SK-N-MC (cell line): Measurements from ENCODE around the gene DDHD1.
"Not testable (repeated sequence)": the region's sequence is repeated elsewhere in the genome, so short reads cannot be mapped to it uniquely, and the experiment has no call there.

Experiments used
- DNase-seq: peaks from one replicate; pipeline ENCODE4 v3.0.0-alpha.2; 2011; ENCODE audit warnings: low read depth, low spot score
- H3K27ac ChIP-seq: fragments of 200-600 bp; sonication (generic); 2 replicates; pipeline ENCODE4 v1.5.1; 2016; ENCODE audit warnings: mixed run types
- H3K36me3 ChIP-seq: fragments of 200-600 bp; sonication (generic); 2 replicates; pipeline ENCODE4 v1.6.1; 2017; ENCODE audit warnings: antibody characterized with exemption, low read length, mixed read lengths; ENCODE audit not compliant: insufficient read depth
- H3K4me3 ChIP-seq: fragments of 200-600 bp; sonication (generic); 2 replicates; pipeline ENCODE4 v1.5.1; 2016
- H3K9ac ChIP-seq: fragments of 200-600 bp; sonication (generic); 2 replicates; pipeline ENCODE4 v1.8.0; 2017; ENCODE audit warnings: mixed run types, mixed read lengths; ENCODE audit not compliant: insufficient read length
- H3K9me3 ChIP-seq: fragments of 200-600 bp; sonication (generic); 2 replicates; pipeline ENCODE4 v1.6.1; 2017; ENCODE audit warnings: low read depth, mild to moderate bottlenecking, antibody characterized with exemption, low read length, moderate library complexity, mixed read lengths
- EZH2 ChIP-seq: fragments of 200-600 bp; sonication (generic); IDR thresholded peaks from one replicate; pipeline ENCODE4 v1.6.1; 2017; ENCODE audit warnings: antibody characterized with exemption
- FOXP2 ChIP-seq: optimal IDR thresholded peaks from 2 replicates; pipeline ENCODE3; 2011; ENCODE audit warnings: mild to moderate bottlenecking, moderate library complexity; ENCODE audit not compliant: insufficient read depth; ENCODE audit errors: extremely low read length, control extremely low read depth
- POLR2AphosphoS5 ChIP-seq: IDR thresholded peaks from 2 replicates; pipeline ENCODE4 v1.6.1; 2012; ENCODE audit warnings: mild to moderate bottlenecking, low read depth, low read length, borderline replicate concordance

The DDHD1 gene

DNA sequence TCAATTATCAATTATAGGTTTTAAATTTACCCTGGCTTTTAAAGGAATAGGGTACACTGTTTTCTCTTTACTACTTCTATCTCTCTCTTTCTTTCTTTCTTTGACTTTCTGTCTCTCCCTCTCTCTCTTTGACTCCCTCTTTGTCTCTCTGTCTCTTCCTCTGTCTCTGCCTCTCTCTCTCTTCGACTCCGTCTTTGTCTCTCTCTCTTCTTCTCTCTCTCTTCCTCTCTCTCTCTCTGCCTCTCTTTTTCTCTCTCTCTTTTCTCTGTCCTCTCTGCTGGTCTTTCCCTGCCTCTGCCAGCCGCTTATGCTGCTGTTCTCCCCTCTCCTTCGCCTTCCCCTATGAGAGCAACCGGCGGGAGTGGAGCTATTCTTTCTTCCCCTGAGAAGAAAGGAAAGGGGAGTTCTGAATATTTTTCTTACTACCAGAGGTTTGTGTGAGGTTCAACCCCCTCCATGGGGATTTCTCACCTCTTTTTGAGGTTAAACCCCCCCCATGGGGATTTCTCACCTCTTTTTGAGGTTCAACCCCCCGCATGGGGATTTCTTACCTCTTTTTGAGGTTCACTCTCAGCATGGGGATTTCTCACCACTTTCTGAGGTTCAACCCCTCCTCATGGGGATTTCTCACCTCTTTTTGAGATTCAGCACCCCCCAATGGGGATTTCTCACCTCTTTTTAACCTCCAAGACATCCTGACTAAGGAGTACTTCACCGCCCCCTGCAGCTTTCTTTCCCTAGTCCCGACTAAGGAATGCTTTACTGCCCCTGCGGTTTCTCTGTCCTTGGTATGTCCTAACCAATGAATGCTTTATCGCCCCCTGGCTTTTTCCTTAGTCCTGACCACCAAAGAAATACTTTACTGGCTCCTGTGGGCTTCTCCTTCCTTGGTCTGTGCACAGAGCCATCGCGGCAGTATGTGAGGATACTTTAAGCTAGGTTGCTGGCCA, 27.4 kb upstream of the DDHD1 start:
- TF ChIP-seq FOXP2 (no peak), POLR2AphosphoS5 (no peak), EZH2 (no peak)
- no peaks in the 10 kb centered on the region for H3K36me3 ChIP-seq
- no peak for DNase-seq
- H3K27ac ChIP-seq, result no peak overlapping the region
- H3K4me3 ChIP-seq, result no peak overlapping the region
- H3K9ac ChIP-seq, result no peak overlapping the region
- H3K9me3 ChIP-seq, result no peaks in the 10 kb centered on the region

DNA sequence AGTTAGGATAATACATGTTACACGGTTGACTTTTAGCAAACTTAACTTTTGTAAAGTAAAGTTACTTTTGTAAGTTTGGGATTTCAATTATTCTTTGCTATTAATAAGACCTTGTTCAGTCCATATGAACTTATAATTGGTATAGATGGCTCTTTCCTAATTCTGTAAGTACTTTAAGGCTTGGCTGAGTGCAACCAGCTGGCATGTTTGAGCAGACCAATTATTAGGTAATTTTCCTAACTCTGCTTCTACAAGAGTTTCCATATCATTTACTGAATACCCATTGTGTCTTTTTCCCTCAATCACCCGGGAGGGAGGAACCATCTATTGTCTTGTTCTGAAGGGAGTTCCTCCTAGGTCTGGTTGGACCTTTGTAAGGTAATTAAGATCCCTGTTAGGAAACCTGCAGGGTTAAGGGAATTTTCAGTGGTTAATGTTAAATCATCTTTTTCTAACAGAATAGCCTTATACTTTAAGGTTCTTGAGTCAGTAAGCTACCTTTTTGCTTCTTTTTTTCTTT, 26.4 kb upstream of the DDHD1 start:
- not testable (repeated sequence) for H3K27ac ChIP-seq, H3K9me3 ChIP-seq, H3K9ac ChIP-seq, DNase-seq, H3K4me3 ChIP-seq, H3K36me3 ChIP-seq

DNA sequence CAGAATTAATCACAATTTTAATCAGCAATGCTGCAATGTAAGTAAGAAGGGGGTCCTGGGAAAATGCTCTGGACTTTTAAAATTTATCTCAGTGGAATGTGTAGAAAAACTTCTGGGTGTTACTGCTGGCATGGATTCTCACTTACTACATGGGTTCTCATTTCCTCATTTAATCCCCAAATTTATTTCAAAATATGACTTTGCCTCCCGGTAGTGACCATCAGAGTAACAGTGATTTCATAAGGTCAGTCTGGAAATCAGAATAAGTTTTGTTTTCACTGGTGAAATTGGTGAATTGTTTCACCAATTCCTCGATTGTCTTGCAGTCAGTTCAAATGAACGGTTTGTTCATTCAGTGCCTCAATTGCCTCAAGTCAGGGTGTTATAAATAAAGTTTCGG, 22.3 kb upstream of the DDHD1 start:
- H3K9ac ChIP-seq, result no peak overlapping the region
- TF ChIP-seq FOXP2, result no peak
- no peak for TF ChIP-seq POLR2AphosphoS5
- no peak for TF ChIP-seq EZH2

DNA sequence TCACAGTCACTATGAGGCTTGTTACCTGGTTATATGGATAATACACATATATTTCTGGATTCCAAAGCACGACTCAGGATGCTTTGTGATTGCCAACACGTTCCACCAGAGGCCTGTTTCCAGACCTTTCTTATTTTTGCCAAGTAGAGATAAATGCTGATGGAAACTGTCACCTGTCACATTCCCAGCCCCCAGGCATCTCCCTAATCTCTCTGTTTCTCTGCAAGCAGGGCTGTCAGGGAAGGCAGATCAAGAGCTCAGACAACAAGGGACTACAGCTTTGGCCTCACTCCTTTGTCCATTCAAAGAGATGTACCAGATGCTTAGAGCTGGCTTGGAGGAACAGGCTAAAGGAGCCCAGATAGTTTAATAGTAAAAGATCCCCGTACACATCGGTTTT, 21.8 kb upstream of the DDHD1 start:
- H3K36me3 ChIP-seq, result no peaks in the 10 kb centered on the region
- TF ChIP-seq FOXP2 (no peak), EZH2 (no peak), POLR2AphosphoS5 (no peak)
- DNase-seq, result no peak

More for the DNA sequence above, 22.3 kb upstream of the DDHD1 start:
- no peaks in the 10 kb centered on the region for H3K36me3 ChIP-seq
- H3K27ac ChIP-seq, result no peak overlapping the region
- DNase-seq, result no peak
- no peak overlapping the region for H3K4me3 ChIP-seq
- H3K9me3 ChIP-seq, result no peaks in the 10 kb centered on the region

DNA sequence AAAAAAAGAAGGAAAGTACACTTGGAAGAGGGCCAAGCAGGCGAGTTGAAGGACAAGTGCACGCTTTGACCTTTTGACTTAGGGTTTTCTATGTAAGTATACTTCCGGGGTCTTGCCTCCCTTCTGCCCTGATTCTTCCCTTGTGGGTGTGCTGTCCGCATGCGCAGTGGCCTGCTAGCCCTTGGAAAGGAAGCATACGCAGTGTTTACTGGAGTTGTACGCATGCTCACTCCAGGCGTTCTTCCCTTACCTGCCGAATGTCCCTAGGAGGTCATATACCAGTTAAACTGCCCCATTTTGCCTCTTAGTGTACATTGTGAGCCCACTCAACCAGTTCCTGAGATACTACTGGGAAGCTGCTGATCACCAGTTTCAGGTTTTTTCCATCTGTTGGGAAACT, 15.7 kb upstream of the DDHD1 start:
- H3K9ac ChIP-seq, result no peak overlapping the region
- TF ChIP-seq EZH2 (no peak), POLR2AphosphoS5 (no peak), FOXP2 (no peak)
- no peak for DNase-seq

More for the DNA sequence above, 21.8 kb upstream of the DDHD1 start:
- H3K4me3 ChIP-seq, result no peak overlapping the region
- H3K27ac ChIP-seq, result no peak overlapping the region
- H3K9me3 ChIP-seq, result no peaks in the 10 kb centered on the region
- no peak overlapping the region for H3K9ac ChIP-seq

DNA sequence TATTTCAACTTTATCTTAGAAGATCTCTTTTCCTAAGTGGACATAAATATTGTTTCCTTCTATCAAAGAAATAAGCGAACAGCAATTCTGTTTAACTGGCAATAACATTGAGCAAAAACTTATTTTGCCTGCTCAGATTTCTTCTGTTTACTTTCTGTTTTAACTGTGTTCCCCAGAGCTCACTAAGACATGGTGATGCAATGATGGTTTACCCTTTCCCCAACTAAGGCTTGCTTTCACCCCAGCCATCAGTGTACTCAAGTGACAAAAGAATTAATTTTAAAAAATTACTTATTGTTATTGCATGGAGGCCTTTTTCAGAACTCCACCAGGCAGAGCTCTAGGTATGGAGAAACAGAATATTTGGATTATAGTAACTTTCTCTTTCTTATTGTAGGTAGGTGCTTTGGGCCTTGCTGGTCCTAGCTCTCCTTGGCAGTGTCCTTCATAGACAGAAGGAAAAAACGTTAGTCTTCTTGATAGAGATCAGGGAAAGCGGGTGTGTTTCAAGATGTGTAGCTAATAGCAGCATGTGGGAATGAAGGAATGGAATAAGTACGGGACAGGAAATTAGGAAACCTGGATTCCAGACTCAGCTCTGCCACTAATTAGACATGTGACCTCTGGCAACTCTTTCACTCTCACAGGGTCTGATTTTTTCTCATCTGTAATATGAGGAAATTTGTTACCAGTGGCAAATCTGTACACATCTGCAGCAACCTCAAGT, 14.6 kb upstream of the DDHD1 start:
- Histone ChIP-seq H3K9ac (no peak overlapping the region), H3K27ac (peak overlapping the region; percentile 58; the same call in 1 of the 2 replicates), H3K36me3 (no peaks in the 10 kb centered on the region), H3K4me3 (no peak overlapping the region), H3K9me3 (no peaks in the 10 kb centered on the region)
- TF ChIP-seq EZH2, result no peak
- no peak for TF ChIP-seq FOXP2
- TF ChIP-seq POLR2AphosphoS5, result no peak
- DNase-seq, result no peak

More for the DNA sequence above, 15.7 kb upstream of the DDHD1 start:
- Histone ChIP-seq H3K4me3 (no peak overlapping the region), H3K36me3 (no peaks in the 10 kb centered on the region), H3K27ac (no peak overlapping the region), H3K9me3 (no peaks in the 10 kb centered on the region)

DNA sequence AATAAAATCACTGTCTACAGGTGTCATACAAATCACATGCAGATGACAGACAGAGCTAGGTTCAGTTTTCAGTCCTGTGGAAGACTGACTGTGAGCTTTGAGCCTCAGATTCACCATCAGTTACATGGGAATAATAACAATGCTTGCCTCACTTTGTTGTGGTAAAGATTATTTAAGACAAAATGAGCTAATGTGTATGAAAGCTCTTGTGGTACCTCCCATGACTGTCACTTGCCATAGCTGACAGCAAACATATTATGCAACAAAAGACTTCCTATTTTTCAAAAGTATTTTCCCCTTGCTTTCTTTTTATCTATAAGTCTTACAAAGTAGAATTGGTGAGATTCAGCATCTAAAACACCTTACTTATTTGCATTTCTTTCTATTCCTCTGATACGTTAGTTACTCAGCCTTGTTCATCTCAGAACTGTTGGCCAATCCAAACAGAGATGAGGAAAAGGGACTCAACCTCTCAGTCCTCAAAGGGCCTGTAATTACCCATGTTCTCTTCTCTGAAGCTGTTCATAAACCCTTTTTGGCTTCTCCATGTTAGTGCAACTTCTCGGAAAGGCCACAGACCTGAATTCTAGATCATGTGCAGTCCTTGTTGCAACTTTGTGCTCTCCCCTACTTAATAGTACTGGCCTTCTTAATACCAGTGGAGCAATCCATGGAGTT, 8.8 kb upstream of the DDHD1 start:
- no peak for DNase-seq
- no peak overlapping the region for H3K9ac ChIP-seq
- no peak overlapping the region for H3K27ac ChIP-seq
- H3K4me3 ChIP-seq, result no peak overlapping the region
- no peaks in the 10 kb centered on the region for H3K9me3 ChIP-seq
- TF ChIP-seq POLR2AphosphoS5, result no peak
- H3K36me3 ChIP-seq, result no peaks in the 10 kb centered on the region

DNA sequence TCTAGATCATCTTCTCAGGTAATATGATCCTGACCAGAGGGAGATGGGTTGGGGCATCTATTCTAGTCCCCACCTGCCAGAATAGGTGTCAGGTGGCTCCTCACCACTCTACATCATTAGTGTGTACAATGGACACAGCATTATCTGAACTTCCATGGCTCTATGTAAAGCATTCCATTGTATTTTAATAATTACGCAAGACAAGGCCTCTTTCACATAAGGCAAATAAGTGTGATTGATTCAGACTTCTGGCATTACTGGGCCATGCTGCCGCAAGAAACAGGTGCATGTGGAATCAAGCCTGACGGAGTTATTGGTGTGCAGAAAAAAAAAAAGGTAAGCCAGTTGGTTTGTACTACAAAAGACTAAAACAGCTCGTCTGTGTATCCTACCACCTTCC, 3.1 kb upstream of the DDHD1 start:
- no peaks in the 10 kb centered on the region for H3K9me3 ChIP-seq
- TF ChIP-seq EZH2 (no peak), POLR2AphosphoS5 (no peak), FOXP2 (no peak)
- DNase-seq, result no peak
- H3K9ac ChIP-seq, result no peak overlapping the region
- H3K36me3 ChIP-seq, result no peaks in the 10 kb centered on the region
- H3K4me3 ChIP-seq, result no peak overlapping the region
- no peak overlapping the region for H3K27ac ChIP-seq
